ENCODE data around the gene TOMM40L.
A peak's percentile ranks its signal among the peaks of the same experiment; 100 is the strongest.

GRCh38 chr1:161198194-161198896, 27.5 kb upstream of the TOMM40L start:
- TF ChIP-seq CTCF (IDR thresholded peaks at IDR 0.05) (peak; percentile 21), ZFX (IDR thresholded peaks at IDR 0.05; ENCODE audit: borderline replicate concordance) (no peak)
